ENCODE data around the gene WASHC4. TPM values are rescaled to one million over a fixed set of nuclear protein-coding genes. Genes with fewer than 3 reads are reported as not detected.
"Not testable (repeated sequence)": the region's sequence is repeated elsewhere in the genome, so short reads cannot be mapped to it uniquely, and the experiment has no call there.

WASHC4 gene
- total RNA-seq, 1 experiment from 2014 or later, result 44.7 TPM

DNA sequence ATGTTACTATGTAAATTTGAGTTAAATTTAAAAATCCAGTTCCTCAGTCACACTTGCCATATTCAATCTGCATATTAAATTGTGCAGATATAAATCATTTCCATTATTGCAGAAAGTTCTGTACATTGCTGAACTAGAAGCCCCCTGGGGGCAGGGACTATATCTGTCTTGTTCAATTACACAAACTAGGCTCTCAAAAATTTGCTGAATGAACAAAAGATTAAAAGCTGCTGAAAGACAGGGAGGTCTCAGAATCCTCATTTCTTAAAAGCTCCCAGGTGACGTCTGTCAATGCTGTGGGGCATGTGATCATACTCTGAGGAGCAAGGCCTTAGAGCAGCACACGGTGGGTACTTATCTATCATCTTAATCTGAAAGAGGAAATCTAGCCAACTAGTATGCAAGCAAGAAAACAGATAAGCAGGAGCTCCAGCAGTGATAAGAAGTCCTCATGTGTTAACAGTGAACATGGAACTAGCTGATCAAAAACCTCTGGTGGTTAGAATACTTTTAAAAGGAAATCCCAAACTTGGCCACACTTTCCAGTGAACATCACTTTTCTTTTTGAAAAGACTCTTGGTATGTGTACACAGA, 68.0 kb downstream of the WASHC4 start:
- peaks cover 6% of the 10 kb centered on the region for H3K36me3 ChIP-seq (ENCODE audit: control insufficient read depth, insufficient read depth, low read length)
- DNase-seq (ENCODE audit: low read depth, low spot score), result no peak
- H3K4me3 ChIP-seq (ENCODE audit: low read depth in 2 of 2, low read length in 2 of 2), result no peak overlapping the region
- no peaks in the 10 kb centered on the region for H3K4me1 ChIP-seq (ENCODE audit: control insufficient read depth, insufficient read depth, low read length)
- intact Hi-C loops (cut with micrococcal nuclease; ENCODE audit: unreplicated experiment), result no loop called here
- CTCF ChIA-PET, result no interaction called here
- POLR2A ChIA-PET, result no interaction called here
- no peak for TF ChIP-seq POLR2AphosphoS5 (IDR thresholded peaks at IDR 0.05; ENCODE audit: low read depth, low read length)
- TF ChIP-seq, protein P1, sequence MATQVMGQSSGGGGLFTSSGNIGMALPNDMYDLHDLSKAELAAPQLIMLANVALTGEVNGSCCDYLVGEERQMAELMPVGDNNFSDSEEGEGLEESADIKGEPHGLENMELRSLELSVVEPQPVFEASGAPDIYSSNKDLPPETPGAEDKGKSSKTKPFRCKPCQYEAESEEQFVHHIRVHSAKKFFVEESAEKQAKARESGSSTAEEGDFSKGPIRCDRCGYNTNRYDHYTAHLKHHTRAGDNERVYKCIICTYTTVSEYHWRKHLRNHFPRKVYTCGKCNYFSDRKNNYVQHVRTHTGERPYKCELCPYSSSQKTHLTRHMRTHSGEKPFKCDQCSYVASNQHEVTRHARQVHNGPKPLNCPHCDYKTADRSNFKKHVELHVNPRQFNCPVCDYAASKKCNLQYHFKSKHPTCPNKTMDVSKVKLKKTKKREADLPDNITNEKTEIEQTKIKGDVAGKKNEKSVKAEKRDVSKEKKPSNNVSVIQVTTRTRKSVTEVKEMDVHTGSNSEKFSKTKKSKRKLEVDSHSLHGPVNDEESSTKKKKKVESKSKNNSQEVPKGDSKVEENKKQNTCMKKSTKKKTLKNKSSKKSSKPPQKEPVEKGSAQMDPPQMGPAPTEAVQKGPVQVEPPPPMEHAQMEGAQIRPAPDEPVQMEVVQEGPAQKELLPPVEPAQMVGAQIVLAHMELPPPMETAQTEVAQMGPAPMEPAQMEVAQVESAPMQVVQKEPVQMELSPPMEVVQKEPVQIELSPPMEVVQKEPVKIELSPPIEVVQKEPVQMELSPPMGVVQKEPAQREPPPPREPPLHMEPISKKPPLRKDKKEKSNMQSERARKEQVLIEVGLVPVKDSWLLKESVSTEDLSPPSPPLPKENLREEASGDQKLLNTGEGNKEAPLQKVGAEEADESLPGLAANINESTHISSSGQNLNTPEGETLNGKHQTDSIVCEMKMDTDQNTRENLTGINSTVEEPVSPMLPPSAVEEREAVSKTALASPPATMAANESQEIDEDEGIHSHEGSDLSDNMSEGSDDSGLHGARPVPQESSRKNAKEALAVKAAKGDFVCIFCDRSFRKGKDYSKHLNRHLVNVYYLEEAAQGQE (IDR thresholded peaks at IDR 0.05; ENCODE audit: insufficient read depth in 1 of 2, low read depth in 2 of 2, low read length in 1 of 2), result no peak
- no peak for ATAC-seq
- no peaks in the 10 kb centered on the region for H3K27me3 ChIP-seq (ENCODE audit: control insufficient read depth, insufficient read depth, low read length)
- no peak overlapping the region for H3K27ac ChIP-seq (ENCODE audit: low read length)
- in situ Hi-C loops (cut with HindIII; ENCODE audit: low pct_unique_long_range_greater_than_20kb, low sequenced_read_pairs), result no loop called here
- no peaks in the 10 kb centered on the region for H3K9me3 ChIP-seq (ENCODE audit: control insufficient read depth, insufficient read depth, low read depth, low read length)
- BruUV-seq (replicated peaks), result no TSS peak

DNA sequence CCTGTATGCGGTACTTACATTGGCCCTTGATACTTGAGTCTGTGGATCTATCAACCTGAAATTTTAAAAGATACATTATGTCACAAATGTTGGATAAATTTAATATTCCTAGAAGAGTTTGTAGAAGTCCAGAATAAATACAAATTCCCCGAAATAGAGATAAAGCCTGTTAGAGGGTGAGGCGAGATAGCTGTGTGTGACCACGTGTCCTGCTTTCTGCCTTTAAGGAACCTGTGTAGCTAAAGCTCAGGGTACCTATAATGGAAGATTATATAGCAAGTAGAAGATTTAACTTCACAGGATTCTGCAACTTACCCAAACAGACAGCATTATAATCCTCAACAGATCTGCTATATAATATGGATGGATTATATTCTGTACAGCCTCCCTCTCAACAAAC, 69.7 kb downstream of the WASHC4 start:
- CTCF ChIA-PET, result no interaction called here
- intact Hi-C loops (cut with micrococcal nuclease; ENCODE audit: unreplicated experiment), result no loop called here
- no peak for DNase-seq (ENCODE audit: low read depth, low spot score)
- H3K27ac ChIP-seq (ENCODE audit: low read length), result no peak overlapping the region
- H3K27me3 ChIP-seq (ENCODE audit: control insufficient read depth, insufficient read depth, low read length), result no peaks in the 10 kb centered on the region
- ATAC-seq, result no peak
- TF ChIP-seq TCF7L2 (IDR thresholded peaks at IDR 0.05; ENCODE audit: low read depth, low read length) (no peak), POLR2AphosphoS5 (IDR thresholded peaks at IDR 0.05; ENCODE audit: low read depth, low read length) (no peak), SIN3A (IDR thresholded peaks at IDR 0.05; ENCODE audit: borderline replicate concordance, insufficient read depth, low read depth, low read length) (no peak), CTCF (IDR thresholded peaks at IDR 0.05) (no peak)
- TF ChIP-seq, protein P1 (IDR thresholded peaks at IDR 0.05; ENCODE audit: insufficient read depth in 1 of 2, low read depth in 2 of 2, low read length in 1 of 2), result no peak
- POLR2A ChIA-PET, result no interaction called here
- in situ Hi-C loops (cut with HindIII; ENCODE audit: low pct_unique_long_range_greater_than_20kb, low sequenced_read_pairs), result no loop called here
- no peaks in the 10 kb centered on the region for H3K4me1 ChIP-seq (ENCODE audit: control insufficient read depth, insufficient read depth, low read length)
- peaks cover 4% of the 10 kb centered on the region for H3K36me3 ChIP-seq (ENCODE audit: control insufficient read depth, insufficient read depth, low read length)
- H3K9me3 ChIP-seq (ENCODE audit: control insufficient read depth, insufficient read depth, low read depth, low read length), result no peaks in the 10 kb centered on the region
- no TSS peak for BruUV-seq (replicated peaks)
- no peak overlapping the region for H3K4me3 ChIP-seq (ENCODE audit: low read depth in 2 of 2, low read length in 2 of 2)

- ATAC-seq; H3K36me3 ChIP-seq (ENCODE audit: control insufficient read depth, insufficient read depth, low read length); intact Hi-C loops (cut with micrococcal nuclease; ENCODE audit: unreplicated experiment); H3K4me1 ChIP-seq (ENCODE audit: control insufficient read depth, insufficient read depth, low read length); H3K9me3 ChIP-seq (ENCODE audit: control insufficient read depth, insufficient read depth, low read depth, low read length); H3K27me3 ChIP-seq (ENCODE audit: control insufficient read depth, insufficient read depth, low read length); in situ Hi-C loops (cut with HindIII; ENCODE audit: low pct_unique_long_range_greater_than_20kb, low sequenced_read_pairs); BruUV-seq (replicated peaks); H3K4me3 ChIP-seq (ENCODE audit: low read depth in 2 of 2, low read length in 2 of 2); DNase-seq (ENCODE audit: low read depth, low spot score); POLR2A ChIA-PET; H3K27ac ChIP-seq (ENCODE audit: low read length); CTCF ChIA-PET: not testable (repeated sequence)
These were observed 71.6 kb downstream of the WASHC4 start for GRCh38 chr12:105179114-105179513.

GRCh38 chr12:105183406-105183805, 75.9 kb downstream of the WASHC4 start:
- ATAC-seq; BruUV-seq (replicated peaks); H3K36me3 ChIP-seq (ENCODE audit: control insufficient read depth, insufficient read depth, low read length); H3K27ac ChIP-seq (ENCODE audit: low read length); H3K4me1 ChIP-seq (ENCODE audit: control insufficient read depth, insufficient read depth, low read length); in situ Hi-C loops (cut with HindIII; ENCODE audit: low pct_unique_long_range_greater_than_20kb, low sequenced_read_pairs); H3K27me3 ChIP-seq (ENCODE audit: control insufficient read depth, insufficient read depth, low read length); intact Hi-C loops (cut with micrococcal nuclease; ENCODE audit: unreplicated experiment); DNase-seq (ENCODE audit: low read depth, low spot score); H3K9me3 ChIP-seq (ENCODE audit: control insufficient read depth, insufficient read depth, low read depth, low read length); H3K4me3 ChIP-seq (ENCODE audit: low read depth in 2 of 2, low read length in 2 of 2); CTCF ChIA-PET; POLR2A ChIA-PET: not testable (repeated sequence)

Measured in Panc1 (cell line).